OCI-LY7 (cell line): Measurements from ENCODE around the gene CCDC187.

ENCODE experiments used
- CTCF ChIP-seq: fragments of 200-600 bp; sonication (generic); conservative IDR thresholded peaks from 2 replicates; pipeline ENCODE4 v1.5.1; 2014; ENCODE audit warnings: mild to moderate bottlenecking, antibody characterized with exemption, low read length, moderate library complexity, mixed read lengths
- EZH2phosphoT487 ChIP-seq: fragments of 200-600 bp; sonication (generic); IDR thresholded peaks from 2 replicates; pipeline ENCODE4 v1.6.1; 2018; ENCODE audit warnings: low read depth, borderline replicate concordance, mild to moderate bottlenecking, mixed run types, antibody characterized with exemption, low read length, moderate library complexity, mixed read lengths

GRCh38 chr9:136223871-136224640 lies 79.8 kb downstream of the CCDC187 start:
- TF ChIP-seq CTCF = no peak
- no peak for TF ChIP-seq EZH2phosphoT487
